HG03558 (cell line): Measurements from ENCODE around the gene SGSH.
"Not testable (repeated sequence)": the region's sequence is repeated elsewhere in the genome, so short reads cannot be mapped to it uniquely, and the experiment has no call there.

ENCODE experiments used
- ATAC-seq: cut with Tn5 transposase; IDR thresholded peaks from one replicate; pipeline ENCODE4 v1.9.1; 2021; ENCODE audit warnings: moderate number of reproducible peaks; ENCODE audit not compliant: unreplicated experiment; ENCODE audit errors: extremely low read depth

Gene SGSH

DNA sequence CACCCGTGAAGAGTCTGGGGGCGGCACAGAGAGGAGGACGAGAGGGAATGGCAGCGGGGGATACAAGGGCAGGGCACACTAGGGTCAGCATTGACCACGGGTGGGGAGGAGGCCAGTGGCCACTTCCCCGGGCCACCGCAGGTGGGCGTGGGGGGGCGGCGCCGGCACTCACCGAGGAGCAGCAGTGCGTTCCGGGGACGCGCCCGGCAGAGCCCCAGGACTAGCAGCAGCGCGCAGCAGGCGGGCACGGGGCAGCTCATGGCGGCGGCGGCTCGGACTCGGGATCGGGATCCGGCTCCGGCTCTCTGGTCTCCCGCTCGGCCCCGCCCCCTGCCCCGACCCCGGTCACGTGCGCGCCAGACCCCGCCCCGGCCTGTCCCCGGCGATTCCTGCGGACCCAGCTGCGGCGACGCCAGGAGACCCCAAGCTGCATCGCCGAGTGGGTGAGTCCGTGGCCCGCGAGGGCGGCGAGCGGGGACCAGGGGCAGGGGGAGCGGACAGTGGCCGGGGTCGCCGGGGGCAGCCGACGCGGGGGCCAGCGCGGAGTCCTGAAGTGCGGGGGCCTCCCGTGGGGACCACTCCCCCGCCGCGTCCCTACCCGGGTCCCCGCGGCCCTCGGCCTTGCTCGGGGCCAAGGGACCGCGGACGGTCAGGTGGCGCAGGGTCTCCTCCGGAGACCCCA is at the start of gene SGSH, which contains the start of gene SLC26A11:
TSS of gene SGSH (minus strand) at position 280 of the 682 bp plus-strand sequence. CDS start at position 260, 20 bp downstream.
TSS of gene SLC26A11 (plus strand) at position 374 of the 682 bp plus-strand sequence. CDS start 1,134 bp downstream, outside the sequence.
- ATAC-seq = no peak

DNA sequence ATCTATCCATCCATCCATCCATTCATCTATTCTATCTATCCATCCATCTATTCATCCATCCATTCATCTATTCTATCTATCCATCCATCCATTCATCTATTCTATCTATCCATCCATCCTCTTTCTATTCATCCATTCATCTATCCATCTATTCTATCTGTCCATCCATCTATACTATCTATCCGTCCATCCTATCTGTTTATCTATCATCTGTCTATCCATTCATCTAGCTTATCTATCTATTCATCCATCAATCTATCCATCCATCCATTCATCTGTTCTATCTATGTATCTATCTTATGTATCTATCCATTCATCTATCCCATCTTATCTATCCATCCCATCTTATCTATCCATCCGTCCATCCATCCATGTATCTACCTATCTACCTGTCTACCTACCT is 49.3 kb upstream of the SGSH start:
- ATAC-seq = no peak

DNA sequence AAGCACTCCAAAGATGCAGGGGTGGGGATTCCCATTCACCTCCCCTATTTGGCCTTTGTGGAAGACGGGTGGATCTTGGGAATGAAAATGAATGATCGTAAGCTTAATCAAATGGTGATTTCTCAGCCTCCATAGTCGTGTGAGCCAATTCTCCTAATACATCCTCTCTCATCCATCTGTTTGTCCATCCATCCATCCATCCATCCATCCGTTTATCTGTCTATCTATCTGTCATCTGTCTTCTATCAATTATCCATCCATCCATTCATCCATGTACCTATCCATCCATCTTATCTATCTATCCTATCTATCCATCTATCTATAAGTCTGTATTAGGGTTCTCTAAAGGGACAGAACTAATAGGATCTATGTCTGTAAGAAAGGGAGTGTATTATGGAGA is 48.3 kb upstream of the SGSH start:
- no peak for ATAC-seq

DNA sequence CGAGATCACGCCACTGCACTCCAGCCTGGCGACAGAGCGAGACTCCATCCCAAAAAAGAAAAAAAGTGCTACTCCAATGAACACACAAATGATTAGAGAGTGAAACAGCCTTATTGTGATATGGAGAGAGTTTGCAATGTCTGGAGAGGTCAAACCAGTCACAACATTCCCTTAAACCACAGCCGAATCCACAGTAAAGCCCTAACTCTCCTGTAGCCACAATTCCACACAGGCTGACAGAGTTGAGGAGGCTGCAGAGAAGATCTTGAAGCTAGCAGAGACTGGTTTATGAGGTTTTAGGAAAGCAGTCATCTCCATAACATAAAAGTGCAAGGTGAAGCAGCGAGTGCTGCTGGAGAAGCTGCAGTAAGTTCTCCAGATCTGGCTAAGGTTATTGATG is 47.3 kb upstream of the SGSH start:
- no peak for ATAC-seq

DNA sequence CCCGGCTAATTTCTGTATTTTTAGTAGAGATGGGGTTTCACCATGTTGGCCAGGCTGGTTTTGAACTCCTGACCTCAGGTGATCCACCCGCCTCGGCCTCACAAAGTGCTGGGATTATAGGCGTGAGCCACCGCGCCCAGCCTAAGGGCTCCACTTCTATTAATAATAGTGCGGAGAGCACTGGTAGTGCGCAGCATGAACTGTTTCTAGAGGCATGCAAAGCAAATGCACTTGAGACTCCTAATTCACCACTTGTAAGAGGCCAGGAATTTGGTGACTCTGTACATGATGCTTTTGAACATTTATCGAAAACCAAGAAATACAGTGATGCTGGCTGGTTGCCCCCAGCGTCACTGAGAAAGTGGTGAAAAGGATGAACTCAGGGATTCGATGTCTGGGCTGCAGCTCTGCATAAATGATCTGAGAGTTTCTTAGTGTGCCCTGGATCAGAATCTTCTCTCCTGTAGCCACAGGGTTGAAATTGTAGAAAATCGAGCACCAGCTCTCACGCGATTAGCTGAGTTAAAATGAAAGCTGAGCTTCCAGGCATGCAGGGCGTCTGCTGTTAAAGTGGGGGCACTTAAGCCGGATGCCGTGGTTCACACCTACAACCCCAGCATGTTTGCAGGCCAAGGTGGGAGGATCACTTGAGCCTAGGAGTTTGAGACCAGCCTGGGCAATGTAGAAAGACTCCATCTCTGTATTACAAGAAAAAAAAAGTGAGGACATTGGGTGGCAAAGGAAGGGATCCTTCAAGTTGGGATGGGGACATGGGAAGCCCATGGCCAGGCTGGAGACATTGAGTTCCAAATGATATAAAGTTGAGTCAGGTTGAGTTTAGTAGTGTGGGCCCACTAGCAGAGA is 45.3 kb upstream of the SGSH start:
- ATAC-seq = no peak

DNA sequence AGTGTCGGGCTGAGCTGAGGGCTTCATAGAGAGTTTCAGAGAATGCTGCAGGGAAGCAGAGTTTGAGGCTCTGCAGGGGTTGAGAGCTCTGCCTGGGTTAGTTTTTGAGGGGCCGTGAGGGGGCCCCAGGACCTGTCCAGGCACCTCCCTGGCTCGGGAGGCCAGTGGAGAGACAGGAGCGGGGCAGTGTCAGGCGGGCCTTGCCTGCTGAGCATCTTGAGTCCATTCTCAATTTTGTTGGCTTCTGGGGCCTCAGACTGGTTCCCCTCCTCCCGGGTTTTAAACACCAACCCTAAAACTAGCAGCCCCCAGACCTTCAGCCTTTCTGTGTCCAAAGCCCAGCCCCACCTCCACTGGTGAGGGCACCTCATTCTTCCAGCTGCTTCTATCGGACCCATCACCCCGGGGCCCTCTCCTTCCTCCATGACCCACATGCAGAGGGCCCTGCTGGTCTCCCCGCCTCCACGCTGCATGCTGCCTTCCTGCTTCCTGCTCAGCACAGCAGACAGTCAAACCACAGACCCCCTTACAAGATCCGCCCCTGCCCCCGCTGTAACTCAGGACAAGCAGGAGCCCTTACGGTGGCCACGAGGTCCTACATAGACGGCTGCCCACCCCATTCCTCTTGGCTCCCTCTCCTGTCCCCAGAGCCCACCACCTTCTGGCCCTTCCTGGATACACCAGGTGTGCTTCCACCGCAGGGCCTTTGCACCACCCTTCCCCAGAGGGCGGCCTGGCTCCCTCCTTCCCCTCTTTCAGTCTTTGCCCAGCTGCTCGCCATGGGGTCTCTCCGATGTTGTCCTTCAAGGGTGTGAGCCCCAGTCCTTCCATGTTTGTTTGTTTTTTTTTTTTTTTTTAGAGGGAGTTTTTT is 44.3 kb upstream of the SGSH start:
- no peak for ATAC-seq

DNA sequence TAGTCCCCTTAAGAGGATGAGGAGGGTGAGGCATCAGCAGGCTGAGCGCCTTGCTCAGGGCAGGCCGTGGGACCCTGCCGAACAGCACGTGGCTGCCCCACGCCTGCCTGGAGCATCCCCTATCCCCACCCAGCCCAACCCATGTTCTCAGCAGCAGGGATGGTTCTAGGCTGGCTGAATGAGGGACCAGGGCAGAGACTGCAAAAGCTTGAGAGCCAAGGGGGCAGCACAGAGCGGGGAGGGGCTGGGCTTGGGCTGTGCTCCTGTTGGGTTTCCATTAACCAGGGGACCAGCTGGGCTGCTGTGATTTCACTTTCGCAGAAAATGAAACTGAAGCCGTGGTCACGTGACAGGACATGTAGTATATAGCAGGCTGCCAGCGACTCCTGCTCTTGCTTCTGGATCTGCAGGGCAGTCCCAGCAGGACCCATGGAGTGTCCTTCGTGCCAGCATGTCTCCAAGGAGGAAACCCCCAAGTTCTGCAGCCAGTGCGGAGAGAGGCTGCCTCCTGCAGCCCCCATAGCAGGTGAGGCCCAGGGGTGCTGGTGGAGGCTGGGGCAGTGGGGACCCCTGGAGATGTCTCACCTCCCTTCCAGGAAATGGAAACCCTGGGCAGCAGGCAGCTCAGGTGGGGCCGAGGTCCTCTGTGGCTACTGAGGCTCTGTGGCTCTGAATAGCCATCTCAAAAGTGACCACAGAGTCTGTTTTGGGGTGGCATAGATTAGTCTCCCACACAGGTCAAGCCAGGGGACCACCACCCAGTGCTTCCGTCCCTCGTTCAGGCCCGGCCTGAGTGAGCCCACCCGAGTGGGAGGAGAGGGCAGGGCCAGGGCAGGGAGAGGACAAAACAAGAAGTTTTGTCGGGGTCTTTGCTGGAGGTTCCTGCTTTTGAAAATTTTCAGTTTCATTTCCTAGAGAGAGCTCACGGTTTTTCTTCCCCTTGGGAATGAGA is 43.4 kb upstream of the SGSH start:
- ATAC-seq = no peak

DNA sequence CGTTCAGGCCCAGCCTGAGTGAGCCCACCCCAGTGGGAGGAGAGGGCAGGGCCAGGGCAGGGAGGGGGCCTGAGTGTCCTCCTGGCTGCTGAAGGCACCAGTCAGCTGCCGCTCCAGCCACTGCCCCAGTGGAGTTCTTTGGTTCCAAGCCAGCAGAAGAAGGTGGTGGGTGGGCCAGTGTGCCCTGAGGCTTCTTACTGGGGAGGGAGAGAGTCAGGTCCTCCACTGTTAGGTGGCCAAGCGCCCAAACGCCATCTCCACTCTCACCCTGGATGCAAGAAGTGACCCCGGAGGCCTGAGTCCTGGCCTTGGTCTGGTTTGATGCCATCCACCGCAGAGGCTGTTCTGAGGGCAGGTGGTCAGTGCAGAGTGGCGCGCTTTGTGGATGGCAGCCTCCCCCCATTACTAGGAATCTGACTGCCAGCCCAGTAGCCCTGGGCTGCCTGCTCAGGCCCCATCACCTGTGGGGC is 42.7 kb upstream of the SGSH start:
- no peak for ATAC-seq

DNA sequence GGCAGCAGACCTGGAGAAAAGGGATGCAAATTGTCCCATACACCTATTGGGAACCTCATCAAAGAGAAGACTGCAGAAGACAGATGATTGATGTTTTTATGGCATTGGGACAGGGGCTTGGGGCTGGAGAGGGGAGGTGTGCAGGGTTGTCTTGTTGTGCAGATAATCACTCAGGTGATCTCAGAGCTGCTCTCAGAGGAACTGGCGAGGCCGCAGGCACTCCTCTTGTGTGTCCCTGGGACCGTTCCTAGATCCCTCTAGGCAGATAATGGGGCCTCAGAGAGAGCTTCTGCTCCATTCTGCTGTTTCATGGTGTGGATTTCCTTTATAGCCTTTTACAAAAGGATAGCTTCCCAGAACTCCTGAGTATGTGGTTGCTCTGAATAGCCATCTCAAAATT is 42.2 kb upstream of the SGSH start:
- no peak for ATAC-seq

DNA sequence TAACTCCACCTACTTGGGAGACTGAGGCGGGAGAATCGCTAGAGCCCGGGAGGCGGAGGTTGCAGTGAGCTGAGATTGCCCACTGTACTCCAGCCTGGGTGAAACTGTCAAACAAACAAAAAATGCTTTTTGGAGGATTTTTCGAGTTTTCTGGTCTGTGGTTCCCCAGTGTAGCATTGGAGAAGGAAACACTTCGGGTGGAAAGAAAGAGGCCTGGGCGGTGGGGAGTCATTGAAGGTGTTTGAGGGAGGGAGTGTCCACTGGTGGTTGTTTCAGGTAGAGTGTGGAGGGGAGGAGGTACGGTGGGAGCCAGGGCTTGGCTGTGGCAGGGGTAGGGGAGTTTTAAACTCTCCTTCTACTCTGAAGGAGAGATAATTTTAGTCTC is 41.8 kb upstream of the SGSH start:
- ATAC-seq = no peak

DNA sequence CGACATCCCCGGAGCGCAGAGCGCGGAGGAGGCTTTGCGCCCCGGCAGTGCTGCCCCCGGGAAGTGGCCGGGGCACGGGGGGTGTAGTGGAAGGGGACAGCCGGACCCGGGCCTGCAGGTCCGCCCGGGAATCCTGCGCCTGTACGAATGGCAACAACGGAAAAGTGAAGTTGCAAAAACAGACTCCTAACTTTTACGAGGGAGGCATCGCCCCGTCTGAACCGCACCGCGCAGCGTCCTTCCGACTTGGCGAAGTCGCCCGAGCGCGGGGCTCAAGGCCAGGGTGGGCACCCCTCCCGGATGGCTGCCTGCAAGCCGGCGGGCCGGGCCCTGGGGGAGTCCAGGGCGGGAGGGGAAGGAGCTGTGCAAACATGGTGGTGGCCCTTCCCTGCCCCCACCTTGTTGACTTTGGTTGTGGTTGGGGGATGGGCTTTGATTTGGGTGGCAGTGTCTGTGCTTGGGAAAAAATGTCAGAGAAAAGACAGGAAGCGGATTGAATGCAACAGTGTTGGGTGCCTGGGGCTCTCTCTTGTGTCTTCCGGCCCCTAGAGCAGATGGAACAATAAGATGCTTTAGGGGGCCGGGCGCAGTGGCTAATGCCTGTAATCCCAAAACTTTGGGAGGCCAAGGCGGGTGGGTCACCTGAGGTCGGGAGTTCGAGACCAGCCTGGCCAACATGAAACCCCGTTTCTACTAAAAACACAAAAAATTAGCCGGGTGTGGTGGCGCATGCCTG is 41.2 kb upstream of the SGSH start:
- no peak for ATAC-seq

DNA sequence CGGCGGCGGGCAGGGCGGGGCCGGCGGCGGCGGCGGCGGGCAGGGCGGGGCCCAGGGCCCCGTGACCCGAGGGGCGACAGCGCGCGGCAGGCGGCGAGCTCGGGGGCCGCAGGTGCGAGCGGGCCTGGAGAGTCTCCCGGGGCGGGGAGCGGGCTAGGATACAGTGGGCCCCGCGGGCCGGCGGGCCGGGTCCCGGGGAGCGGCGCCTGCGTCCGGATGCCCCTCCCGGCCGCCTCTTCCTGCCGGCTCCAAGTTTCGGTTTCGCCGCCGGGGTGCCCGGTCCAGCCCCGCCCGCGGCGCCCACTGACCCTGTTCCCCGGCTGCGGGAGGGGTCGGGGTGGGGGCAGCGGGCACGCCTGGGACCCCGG is 40.6 kb upstream of the SGSH start, which contains the start of gene RNF213:
TSS of gene RNF213 (plus strand) at position 62 of the 368 bp plus-strand sequence. CDS start 2,830 bp downstream, outside the sequence.
- no peak for ATAC-seq

DNA sequence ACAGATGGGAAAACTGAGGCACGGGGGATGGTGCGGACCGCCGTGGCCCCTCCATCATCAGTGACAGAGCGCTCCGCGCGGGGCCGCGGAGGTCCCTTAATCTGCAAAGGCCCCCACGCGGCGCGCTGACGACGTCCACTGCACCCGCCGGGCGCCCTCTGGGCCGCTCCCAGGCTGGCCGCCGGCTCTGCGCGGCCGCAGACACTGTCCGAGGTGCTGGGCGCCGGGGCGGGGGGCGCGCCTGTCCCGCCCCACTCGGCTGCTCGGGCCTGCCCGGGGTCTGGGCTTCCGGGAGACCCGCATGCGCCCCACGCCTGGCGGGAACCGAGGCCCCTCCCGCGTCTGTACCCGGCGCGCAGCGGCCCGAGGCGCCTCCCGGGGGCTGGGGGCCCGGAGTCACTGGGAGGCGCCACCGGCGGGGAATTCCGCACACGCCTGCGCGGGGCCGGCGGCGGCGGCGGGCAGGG is 40.0 kb upstream of the SGSH start:
- ATAC-seq = no peak

DNA sequence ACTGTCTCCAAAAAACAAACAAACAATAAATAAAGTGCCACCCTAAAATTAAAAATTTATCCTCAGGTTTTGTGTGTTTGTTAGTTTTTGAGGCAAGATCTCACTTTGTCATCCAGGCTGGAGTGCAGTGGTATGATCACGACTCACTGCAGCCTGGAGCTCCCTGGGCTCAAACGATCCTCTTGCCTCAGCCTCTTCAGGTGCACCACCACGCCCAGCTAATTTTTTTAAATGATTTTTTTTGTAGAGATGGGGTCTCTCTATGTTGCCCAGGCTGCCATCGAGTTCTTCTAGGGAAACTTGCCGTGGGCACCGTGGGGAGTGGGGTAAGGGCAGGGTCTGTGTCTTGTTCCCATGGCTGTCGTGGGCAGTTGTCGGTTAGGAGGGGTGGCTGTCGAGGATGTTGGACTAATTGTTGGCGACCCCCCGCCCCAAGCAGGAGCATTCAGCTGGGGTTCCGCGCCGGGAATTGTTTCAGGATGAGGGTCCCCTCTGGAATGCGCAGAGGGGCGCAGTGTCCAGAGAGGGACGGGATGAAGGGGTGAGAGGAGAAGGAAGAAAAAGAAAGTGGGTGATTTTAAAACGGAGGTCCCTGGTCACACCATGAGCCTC is 39.4 kb upstream of the SGSH start:
- ATAC-seq = no peak

DNA sequence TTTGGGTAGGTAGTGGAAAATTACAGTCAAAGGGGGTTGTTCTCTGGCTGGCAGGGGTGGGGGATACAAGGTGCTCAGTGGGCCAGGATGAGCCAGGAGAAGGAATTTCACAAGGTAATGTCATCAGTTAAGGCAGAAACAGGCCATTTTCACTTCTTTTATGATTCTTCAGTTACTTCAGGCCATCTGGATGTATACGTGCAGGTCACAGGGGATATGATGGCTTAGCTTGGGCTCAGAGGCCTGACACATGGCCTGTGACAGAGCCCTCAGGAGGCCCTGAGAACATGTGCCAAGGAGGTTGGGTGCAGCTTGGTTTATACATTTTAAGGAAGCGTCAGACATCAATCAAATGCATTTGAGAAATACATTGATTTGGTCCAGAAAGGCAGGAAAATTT is 38.2 kb upstream of the SGSH start:
- ATAC-seq = not testable (repeated sequence)

DNA sequence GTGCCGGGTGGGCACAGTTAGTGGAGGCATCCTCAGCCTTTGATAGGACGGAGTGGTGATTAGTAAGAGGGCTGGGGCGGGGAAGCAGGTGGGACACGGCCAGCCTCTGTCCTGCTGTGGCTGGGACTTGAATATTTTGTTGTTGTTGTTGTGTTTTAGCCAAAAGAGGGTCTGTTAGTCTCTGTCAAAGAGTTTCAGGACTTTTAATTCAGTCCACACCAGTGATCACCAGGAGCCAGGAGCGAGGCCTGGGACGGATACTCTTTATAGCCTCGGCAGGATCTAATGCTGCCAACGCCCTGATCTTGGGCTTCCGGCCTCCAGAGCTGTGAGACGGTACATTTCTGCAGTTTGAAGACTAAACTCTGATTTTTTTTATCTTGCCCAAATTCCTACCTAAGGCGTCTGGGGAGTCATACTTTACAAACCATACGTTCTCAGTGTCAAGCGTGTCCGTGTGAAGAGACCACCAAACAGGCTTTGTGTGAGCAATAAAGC is 37.6 kb upstream of the SGSH start:
- ATAC-seq = no peak

DNA sequence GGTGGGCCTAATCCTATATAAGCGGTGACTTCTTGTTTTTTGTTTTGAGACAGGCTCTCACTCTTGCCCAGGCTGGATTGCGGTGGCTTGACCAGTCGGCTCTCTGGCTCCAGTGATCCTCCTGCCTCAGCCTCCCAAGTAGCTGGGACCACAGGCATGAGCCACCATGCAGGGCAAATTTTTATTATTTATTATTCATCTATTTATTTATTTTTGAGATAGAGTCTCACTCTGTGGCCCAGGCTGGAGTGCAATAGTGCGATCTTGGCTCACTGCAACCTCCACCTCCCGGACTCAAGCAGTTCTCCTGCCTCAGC is 35.9 kb upstream of the SGSH start:
- no peak for ATAC-seq
